Right lobe of liver (tissue), 4 donors: ENCODE results near the gene SIK3.

ENCODE experiments used
- POLR2A ChIP-seq: fragments of 450-650 bp; IDR thresholded peaks from one replicate; pipeline ENCODE4 v1.6.1; 2017; ENCODE audit warnings: antibody characterized with exemption, mild to moderate bottlenecking
- TF ChIP-seq, protein P1 (sequence below), 4 donors: fragments of 200-600 bp in 3 of 4; fragments of 450-650 bp in 1 of 4; IDR thresholded peaks; one replicate each; pipeline versions ENCODE4 v1.5.1 to v1.8.0; 2016 to 2022; ENCODE audit warnings: antibody characterized with exemption in 4 of 4, mild to moderate bottlenecking in 2 of 4
- donor health status: DM: no; HTN: no; CAD: no.
- donor health status: DM: no; HTN: no; CAD: no.
- donor health status: DM: no; HTN: yes; CAD: no.

DNA sequence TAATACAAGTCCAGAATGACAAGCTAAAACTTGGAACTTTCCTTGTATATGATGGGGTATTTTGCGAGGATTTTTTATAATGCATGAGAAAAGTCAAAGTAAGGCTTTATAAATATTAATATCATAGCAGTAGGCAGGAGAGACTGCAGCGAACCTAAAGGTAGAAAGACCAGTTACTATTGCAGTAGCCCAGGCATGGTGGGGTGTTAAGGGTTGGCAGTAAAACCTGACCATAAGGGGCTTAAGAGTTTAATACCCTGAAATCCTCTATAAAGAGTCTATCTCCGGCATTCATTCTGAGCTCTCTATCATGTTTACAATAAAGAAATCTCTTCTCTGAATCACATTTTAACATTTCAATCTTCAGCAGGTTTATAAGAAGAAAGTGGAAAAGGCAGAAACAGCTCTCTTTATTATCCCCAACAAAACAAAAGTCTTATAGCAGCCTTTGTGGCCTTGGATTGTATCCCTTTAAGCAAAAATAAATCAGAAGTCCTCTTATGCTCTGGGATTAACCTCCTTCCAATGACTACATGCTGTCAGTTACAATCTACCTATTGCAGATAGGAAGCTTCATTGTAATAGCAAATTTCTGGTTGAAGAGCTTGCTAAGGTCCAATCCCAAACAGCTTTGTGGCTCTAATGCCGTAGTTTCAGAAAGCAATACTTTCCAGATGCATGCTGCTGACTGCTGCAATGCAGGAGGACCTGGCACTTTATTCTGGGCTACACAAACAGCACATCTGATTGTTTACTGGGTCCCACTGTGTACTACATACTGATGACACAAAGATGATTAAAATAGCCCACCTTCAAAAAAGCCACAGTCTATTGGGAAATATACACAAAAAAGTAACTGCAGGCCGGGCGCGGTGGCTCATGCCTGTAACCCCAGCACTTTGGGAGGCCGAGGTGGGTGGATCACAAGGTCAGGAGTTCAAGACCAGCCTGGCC is 45.8 kb downstream of the SIK3 start:
- TF ChIP-seq, protein P1, sequence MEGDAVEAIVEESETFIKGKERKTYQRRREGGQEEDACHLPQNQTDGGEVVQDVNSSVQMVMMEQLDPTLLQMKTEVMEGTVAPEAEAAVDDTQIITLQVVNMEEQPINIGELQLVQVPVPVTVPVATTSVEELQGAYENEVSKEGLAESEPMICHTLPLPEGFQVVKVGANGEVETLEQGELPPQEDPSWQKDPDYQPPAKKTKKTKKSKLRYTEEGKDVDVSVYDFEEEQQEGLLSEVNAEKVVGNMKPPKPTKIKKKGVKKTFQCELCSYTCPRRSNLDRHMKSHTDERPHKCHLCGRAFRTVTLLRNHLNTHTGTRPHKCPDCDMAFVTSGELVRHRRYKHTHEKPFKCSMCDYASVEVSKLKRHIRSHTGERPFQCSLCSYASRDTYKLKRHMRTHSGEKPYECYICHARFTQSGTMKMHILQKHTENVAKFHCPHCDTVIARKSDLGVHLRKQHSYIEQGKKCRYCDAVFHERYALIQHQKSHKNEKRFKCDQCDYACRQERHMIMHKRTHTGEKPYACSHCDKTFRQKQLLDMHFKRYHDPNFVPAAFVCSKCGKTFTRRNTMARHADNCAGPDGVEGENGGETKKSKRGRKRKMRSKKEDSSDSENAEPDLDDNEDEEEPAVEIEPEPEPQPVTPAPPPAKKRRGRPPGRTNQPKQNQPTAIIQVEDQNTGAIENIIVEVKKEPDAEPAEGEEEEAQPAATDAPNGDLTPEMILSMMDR (IDR thresholded peaks at IDR 0.05): no peak
- TF ChIP-seq POLR2A: no peak
